Measurements from ENCODE around the gene SETD3.

Gene SETD3

DNA sequence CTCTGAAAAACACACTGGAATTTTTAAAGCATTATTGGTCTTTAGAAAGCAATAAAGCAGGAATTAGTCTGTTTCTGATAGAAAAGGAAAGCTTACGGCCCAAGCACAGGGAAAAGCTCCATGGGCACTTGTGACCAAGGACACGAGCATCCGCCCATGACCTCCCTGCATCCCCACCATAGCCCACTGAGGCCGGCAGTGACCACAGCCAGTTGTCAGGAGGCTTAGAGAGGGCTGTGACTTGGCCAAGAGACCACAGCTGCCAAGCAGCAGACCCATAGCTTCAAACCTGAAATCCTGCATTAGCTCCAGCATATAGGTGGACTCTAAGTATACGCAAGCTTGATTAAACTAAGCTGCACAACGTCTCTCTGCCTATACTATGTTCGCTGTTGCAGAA is 8.9 kb downstream of the SETD3 start:
- no peak overlapping the region for H3K27ac ChIP-seq
- TF ChIP-seq ZFX (IDR thresholded peaks at IDR 0.05; ENCODE audit: borderline replicate concordance), result no peak
- TF ChIP-seq, protein P1, sequence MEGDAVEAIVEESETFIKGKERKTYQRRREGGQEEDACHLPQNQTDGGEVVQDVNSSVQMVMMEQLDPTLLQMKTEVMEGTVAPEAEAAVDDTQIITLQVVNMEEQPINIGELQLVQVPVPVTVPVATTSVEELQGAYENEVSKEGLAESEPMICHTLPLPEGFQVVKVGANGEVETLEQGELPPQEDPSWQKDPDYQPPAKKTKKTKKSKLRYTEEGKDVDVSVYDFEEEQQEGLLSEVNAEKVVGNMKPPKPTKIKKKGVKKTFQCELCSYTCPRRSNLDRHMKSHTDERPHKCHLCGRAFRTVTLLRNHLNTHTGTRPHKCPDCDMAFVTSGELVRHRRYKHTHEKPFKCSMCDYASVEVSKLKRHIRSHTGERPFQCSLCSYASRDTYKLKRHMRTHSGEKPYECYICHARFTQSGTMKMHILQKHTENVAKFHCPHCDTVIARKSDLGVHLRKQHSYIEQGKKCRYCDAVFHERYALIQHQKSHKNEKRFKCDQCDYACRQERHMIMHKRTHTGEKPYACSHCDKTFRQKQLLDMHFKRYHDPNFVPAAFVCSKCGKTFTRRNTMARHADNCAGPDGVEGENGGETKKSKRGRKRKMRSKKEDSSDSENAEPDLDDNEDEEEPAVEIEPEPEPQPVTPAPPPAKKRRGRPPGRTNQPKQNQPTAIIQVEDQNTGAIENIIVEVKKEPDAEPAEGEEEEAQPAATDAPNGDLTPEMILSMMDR (IDR thresholded peaks at IDR 0.05), result no peak

DNA sequence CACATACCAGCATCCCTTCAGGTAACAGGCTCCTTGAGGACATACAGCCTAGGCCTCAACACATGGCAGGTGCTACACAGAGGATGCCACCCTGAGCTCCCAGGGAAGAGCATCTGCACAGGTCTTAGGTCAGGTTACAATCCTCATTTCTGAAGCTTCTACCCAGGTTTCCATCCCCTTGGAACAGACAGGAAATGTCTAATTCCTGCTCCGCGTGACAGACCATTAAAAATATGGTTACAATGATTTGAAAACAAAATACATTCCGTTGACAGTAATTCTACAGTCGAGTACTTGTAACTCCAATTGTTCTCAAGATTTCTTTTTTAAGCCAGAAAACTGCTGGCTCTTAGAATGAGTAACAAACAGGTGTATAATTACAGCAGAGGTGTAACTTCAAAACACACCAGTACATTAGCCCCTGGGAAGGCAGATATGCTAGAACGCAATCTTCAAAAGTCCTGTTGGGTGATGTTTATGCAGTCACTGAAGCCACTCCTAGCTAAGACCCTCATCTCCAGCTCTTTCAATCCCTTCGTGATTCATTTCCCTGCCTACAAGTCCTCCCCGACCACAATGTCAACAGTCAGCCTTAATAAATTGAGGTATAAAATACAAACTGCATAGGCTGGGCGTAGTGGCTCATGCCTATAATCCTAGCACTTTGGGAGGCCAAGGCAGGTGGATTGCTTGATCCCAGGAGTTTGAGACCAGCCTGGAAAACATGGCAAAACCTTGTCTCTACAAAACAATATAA is 11.6 kb downstream of the SETD3 start:
- no peak overlapping the region for H3K27ac ChIP-seq
- TF ChIP-seq, protein P1 (IDR thresholded peaks at IDR 0.05), result no peak
- no peak for TF ChIP-seq ZFX (IDR thresholded peaks at IDR 0.05; ENCODE audit: borderline replicate concordance)

DNA sequence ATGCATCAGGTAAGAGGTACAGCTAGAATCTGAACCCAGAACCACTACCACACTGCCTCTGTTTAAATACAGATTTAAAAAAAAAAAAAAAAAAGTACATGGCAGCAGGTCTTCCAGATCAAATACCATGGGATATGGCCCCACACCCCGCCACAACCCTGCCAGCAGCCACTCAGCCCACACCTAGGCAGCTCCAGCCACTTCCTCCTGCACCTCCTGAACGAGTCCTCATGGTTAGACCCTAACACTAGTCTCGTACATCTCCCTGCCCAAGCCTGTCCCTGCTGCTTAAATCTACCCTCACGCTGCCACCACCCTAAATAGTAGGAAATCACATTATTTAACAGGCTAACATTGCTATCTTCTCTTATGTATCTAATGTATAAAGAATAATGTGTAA is 12.6 kb downstream of the SETD3 start:
- H3K27ac ChIP-seq, result no peak overlapping the region
- TF ChIP-seq, protein P1 (IDR thresholded peaks at IDR 0.05), result no peak
- TF ChIP-seq ZFX (IDR thresholded peaks at IDR 0.05; ENCODE audit: borderline replicate concordance), result no peak

DNA sequence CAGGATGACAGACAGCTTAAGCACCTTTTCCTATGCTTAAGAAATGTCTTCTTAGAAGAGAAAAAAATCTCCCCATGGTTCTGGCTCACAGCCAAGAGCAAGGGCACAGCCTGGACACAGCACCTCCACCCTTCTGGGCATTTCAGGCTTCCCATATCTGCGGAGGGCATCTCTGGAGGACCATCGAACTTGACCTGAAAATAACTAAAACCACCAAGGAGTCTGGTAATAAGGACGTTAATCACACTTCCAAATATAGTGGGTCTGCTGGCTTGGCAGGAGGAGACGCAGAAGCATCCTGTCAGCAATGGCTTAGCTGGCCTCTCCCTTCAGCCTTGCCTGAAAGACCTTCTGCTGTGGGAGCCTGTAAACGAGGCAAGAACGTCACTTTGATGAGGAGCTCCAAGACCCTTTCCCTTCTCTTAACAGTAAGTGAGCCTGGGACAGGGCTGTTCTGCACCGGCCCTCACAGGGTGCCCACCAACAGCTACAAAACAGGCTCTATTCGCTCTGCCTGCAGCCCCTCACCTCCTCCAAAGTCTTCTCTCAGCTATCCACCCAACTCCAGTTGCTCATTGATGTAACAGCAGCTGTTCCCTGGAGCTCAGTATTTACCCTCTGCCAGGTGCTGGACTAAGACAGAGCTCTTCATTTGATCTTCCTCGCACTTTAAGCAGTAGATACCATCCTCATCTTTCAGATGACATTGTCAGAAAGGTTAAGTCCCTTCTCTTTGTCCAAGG is 13.2 kb downstream of the SETD3 start:
- no peak overlapping the region for H3K27ac ChIP-seq
- TF ChIP-seq, protein P1 (IDR thresholded peaks at IDR 0.05), result no peak
- TF ChIP-seq ZFX (IDR thresholded peaks at IDR 0.05; ENCODE audit: borderline replicate concordance), result no peak

DNA sequence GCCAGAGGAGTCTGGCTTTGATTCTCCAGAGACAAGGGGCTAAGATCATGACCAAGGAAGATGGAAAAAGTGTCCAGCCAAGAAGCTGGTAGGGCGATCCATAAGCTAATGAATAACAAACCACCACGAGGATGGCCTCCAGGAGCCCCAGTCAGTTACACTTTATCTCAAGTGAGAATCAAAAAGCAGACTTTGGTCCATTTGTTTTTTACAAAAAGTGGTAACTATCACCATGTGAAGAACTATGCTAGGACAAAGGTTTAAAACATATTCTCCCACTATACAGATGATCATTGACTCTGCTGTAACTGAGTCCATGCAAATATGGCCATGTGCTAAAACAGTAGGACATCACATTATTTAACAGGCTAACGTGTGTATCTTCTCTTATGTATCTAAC is 13.9 kb downstream of the SETD3 start:
- H3K27ac ChIP-seq, result no peak overlapping the region
- TF ChIP-seq, protein P1 (IDR thresholded peaks at IDR 0.05), result no peak
- TF ChIP-seq ZFX (IDR thresholded peaks at IDR 0.05; ENCODE audit: borderline replicate concordance), result no peak

DNA sequence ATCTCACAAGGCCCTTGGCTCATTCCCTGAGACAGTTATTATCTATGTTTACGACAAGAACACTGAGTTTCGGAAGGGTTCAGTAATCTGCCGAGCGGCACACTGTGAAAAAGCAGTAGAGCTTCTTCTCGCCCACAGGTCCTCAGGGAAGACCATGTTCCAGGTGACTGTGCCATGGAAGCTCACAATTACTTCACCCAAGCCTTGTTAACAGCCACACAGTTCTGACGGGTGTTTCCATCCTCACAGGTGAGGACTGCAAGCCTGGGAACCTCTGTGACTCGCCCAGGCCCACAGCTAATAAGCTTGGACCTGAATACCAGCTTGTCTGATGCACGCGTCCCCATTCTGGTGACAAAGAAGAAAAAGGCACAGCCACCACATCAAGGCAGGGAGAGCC is 15.4 kb downstream of the SETD3 start:
- no peak overlapping the region for H3K27ac ChIP-seq
- TF ChIP-seq, protein P1 (IDR thresholded peaks at IDR 0.05), result no peak
- TF ChIP-seq ZFX (IDR thresholded peaks at IDR 0.05; ENCODE audit: borderline replicate concordance), result no peak

DNA sequence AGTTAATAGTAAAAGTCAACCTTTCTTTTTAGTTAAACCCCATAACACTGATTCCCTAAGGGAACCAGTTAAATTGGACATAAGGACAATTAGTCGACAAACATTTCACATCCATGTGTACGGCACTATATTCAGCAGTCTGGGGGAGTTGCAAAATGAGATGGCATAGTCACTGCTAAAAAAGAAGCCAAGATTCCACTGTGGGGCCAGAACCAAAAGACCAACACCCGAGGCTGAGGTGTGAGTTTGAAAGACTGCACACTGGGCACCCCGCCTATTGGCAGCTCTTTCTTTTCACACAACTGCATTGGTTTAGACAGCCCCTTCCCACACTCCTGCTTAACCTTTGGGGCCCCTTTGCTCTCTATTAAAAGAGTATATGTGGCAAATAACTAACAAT is 16.7 kb downstream of the SETD3 start:
- TF ChIP-seq ZFX (IDR thresholded peaks at IDR 0.05; ENCODE audit: borderline replicate concordance), result no peak
- TF ChIP-seq, protein P1 (IDR thresholded peaks at IDR 0.05), result no peak
- H3K27ac ChIP-seq, result no peak overlapping the region

All from 22Rv1 (cell line).